Stimulated activated CD4-positive, alpha-beta T cell treated with anti-CD3 and anti-CD28 coated beads, Interleukin-1b, Interleukin-23, amount 100 ng/mL, for 1 hour (primary cell): ENCODE measurements around the gene ENOPH1.
"Not testable (repeated sequence)": the region's sequence is repeated elsewhere in the genome, so short reads cannot be mapped to it uniquely, and the experiment has no call there.

Source experiments
- DNase-seq, 2 donors: peaks; one replicate each; pipeline ENCODE4 v3.0.0-alpha.2; 2020; ENCODE audit warnings: low read depth in 2 of 2

ENOPH1 gene

GRCh38 chr4:82430193-82430963 lies at the start of gene ENOPH1, which contains the start of gene HNRNPDL:
TSS of gene ENOPH1 (plus strand) at chr4:82430590. CDS start at chr4:82430830, 240 bp downstream.
TSS of gene HNRNPDL (minus strand) at chr4:82430462. CDS start at chr4:82429690, 772 bp downstream.
- peak; percentile 85 to 98 for DNase-seq

GRCh38 chr4:82380831-82381230 lies 49.6 kb upstream of the ENOPH1 start:
- DNase-seq: no peak

GRCh38 chr4:82381235-82381634 lies 49.2 kb upstream of the ENOPH1 start:
- no peak for DNase-seq

- no peak for DNase-seq
Observed at GRCh38 chr4:82381661-82382296, 48.6 kb upstream of the ENOPH1 start.

- no peak for DNase-seq
Observed at GRCh38 chr4:82382751-82383150, 47.6 kb upstream of the ENOPH1 start.

- DNase-seq: not testable (repeated sequence)
Observed at GRCh38 chr4:82386312-82386711, 44.1 kb upstream of the ENOPH1 start.

GRCh38 chr4:82388405-82388804 lies 42.0 kb upstream of the ENOPH1 start:
- DNase-seq: no peak

- not testable (repeated sequence) for DNase-seq
Observed at GRCh38 chr4:82390061-82390460, 40.3 kb upstream of the ENOPH1 start.

GRCh38 chr4:82394896-82395295 lies 35.5 kb upstream of the ENOPH1 start:
- DNase-seq: no peak

- no peak for DNase-seq
Observed at GRCh38 chr4:82397527-82397926, 32.9 kb upstream of the ENOPH1 start.

GRCh38 chr4:82398263-82398662 lies 32.1 kb upstream of the ENOPH1 start:
- no peak for DNase-seq

GRCh38 chr4:82401600-82401999 lies 28.8 kb upstream of the ENOPH1 start:
- no peak for DNase-seq

- DNase-seq: no peak
Observed at GRCh38 chr4:82402196-82402775, 28.1 kb upstream of the ENOPH1 start.

GRCh38 chr4:82403725-82404124 lies 26.7 kb upstream of the ENOPH1 start:
- DNase-seq: no peak

- DNase-seq: not testable (repeated sequence)
Observed at GRCh38 chr4:82415061-82415460, 15.3 kb upstream of the ENOPH1 start.

- DNase-seq: no peak
Observed at GRCh38 chr4:82415922-82416365, 14.4 kb upstream of the ENOPH1 start.

- no peak for DNase-seq
Observed at GRCh38 chr4:82419451-82419850, 10.9 kb upstream of the ENOPH1 start.

- no peak for DNase-seq
Observed at GRCh38 chr4:82421796-82422560, 8.4 kb upstream of the ENOPH1 start.

GRCh38 chr4:82422616-82423015 lies 7.8 kb upstream of the ENOPH1 start:
- DNase-seq: no peak

- no peak for DNase-seq
Observed at GRCh38 chr4:82423245-82424054, 6.9 kb upstream of the ENOPH1 start.

GRCh38 chr4:82425478-82425877 lies 4.9 kb upstream of the ENOPH1 start:
- DNase-seq: no peak
